ENCODE measurements around the gene CWF19L2. TPM values are rescaled to one million over a fixed set of nuclear protein-coding genes. Genes with fewer than 3 reads are reported as not detected.
"Not testable (repeated sequence)": the region's sequence is repeated elsewhere in the genome, so short reads cannot be mapped to it uniquely, and the experiment has no call there.

The CWF19L2 gene
- total RNA-seq, 1 donor from 2014 or later: 17.9 TPM

DNA sequence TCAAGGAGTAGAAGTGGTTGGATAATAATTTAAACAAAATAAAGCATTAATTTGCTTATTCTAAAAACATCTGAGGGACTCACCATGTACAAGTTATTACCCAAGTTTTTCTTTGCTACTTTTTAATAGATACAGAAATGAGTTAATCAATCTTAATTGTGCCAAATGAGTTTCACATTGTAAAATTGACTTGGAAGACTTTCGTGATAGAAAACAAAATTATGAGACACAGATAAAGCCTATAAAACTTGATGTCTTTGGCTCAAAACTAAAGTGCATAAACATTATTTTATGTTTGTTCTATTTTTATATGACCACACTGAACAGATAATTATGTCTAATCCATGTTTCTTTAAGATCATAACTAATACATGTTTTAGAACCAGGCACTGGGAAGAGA is 10.1 kb upstream of the CWF19L2 start:
- H3K4me1 Mint-ChIP-seq (ENCODE audit: low read depth): no peaks in the 10 kb centered on the region
- peaks cover 10% of the 10 kb centered on the region for H3K9me3 Mint-ChIP-seq (ENCODE audit: low read depth)
- H3K27ac Mint-ChIP-seq: no peak overlapping the region
- DNase-seq (ENCODE audit: low spot score, unreplicated experiment): no peak
- H3K36me3 Mint-ChIP-seq (ENCODE audit: insufficient read depth): no peaks in the 10 kb centered on the region
- peaks cover 27% of the 10 kb centered on the region for H3K27me3 Mint-ChIP-seq
- no peak overlapping the region for H3K4me3 Mint-ChIP-seq (ENCODE audit: low read depth)
- TF ChIP-seq, protein P1, sequence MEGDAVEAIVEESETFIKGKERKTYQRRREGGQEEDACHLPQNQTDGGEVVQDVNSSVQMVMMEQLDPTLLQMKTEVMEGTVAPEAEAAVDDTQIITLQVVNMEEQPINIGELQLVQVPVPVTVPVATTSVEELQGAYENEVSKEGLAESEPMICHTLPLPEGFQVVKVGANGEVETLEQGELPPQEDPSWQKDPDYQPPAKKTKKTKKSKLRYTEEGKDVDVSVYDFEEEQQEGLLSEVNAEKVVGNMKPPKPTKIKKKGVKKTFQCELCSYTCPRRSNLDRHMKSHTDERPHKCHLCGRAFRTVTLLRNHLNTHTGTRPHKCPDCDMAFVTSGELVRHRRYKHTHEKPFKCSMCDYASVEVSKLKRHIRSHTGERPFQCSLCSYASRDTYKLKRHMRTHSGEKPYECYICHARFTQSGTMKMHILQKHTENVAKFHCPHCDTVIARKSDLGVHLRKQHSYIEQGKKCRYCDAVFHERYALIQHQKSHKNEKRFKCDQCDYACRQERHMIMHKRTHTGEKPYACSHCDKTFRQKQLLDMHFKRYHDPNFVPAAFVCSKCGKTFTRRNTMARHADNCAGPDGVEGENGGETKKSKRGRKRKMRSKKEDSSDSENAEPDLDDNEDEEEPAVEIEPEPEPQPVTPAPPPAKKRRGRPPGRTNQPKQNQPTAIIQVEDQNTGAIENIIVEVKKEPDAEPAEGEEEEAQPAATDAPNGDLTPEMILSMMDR (IDR thresholded peaks at IDR 0.05; ENCODE audit: unreplicated experiment): no peak

DNA sequence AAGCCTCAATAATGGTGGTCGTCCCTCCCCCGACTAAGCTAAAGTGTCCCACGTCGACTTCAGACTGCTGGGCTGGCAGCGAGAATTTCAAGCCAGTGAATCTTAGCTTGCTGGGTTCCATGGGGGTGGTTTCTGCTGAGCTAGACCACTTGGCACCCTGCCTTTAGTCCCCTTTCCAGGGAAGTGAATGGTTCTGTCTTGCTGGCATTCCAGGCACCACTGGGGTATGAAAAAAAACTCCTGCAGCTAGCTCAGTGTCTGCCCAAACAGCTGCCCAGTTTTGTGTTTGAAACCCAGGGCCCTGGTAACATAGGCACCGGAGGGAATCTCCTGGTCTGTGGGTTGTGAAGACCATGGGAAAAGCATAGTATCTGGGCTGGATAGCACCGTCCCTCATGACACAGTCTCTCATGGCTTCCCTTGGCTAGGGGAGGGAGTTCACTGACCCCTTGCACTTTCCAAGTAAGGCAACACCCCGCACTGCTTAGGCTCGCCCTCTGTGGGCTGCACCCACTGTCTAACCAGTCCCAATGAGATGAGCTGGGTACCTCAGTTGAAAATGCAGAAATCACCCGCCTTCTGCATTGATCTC is 8.7 kb upstream of the CWF19L2 start:
- not testable (repeated sequence) for H3K4me3 Mint-ChIP-seq (ENCODE audit: low read depth); DNase-seq (ENCODE audit: low spot score, unreplicated experiment); H3K4me1 Mint-ChIP-seq (ENCODE audit: low read depth); H3K36me3 Mint-ChIP-seq (ENCODE audit: insufficient read depth); H3K27ac Mint-ChIP-seq; H3K9me3 Mint-ChIP-seq (ENCODE audit: low read depth)
- peaks cover 40% of the 10 kb centered on the region for H3K27me3 Mint-ChIP-seq

DNA sequence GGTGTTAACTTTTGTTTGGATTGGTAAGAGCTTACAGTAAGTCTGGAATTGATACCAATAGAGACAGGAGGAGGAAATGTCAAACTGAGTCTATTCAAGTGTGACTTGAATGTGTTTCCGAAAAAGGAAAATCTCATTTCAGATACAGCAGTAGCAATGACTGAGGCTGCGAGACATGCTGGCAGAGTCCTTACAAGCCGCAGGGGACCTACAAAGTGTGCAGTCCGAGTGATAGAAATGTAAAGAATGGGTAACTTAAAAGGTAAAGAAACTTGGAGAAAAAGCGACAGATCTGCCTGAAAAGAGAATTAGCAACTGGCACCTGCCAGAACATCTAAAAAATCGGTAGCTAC is 444 bp downstream of the CWF19L2 start:
- H3K27ac Mint-ChIP-seq: peak overlapping the region; percentile 84
- H3K9me3 Mint-ChIP-seq (ENCODE audit: low read depth): peaks cover 3% of the 10 kb centered on the region
- no peak for DNase-seq (ENCODE audit: low spot score, unreplicated experiment)
- TF ChIP-seq, protein P1 (IDR thresholded peaks at IDR 0.05; ENCODE audit: unreplicated experiment): no peak
- H3K36me3 Mint-ChIP-seq (ENCODE audit: insufficient read depth): peaks cover under 1% of the 10 kb centered on the region
- peak overlapping the region; percentile 86 for H3K4me3 Mint-ChIP-seq (ENCODE audit: low read depth)
- peaks cover 12% of the 10 kb centered on the region for H3K4me1 Mint-ChIP-seq (ENCODE audit: low read depth)
- H3K27me3 Mint-ChIP-seq: peaks cover 23% of the 10 kb centered on the region

DNA sequence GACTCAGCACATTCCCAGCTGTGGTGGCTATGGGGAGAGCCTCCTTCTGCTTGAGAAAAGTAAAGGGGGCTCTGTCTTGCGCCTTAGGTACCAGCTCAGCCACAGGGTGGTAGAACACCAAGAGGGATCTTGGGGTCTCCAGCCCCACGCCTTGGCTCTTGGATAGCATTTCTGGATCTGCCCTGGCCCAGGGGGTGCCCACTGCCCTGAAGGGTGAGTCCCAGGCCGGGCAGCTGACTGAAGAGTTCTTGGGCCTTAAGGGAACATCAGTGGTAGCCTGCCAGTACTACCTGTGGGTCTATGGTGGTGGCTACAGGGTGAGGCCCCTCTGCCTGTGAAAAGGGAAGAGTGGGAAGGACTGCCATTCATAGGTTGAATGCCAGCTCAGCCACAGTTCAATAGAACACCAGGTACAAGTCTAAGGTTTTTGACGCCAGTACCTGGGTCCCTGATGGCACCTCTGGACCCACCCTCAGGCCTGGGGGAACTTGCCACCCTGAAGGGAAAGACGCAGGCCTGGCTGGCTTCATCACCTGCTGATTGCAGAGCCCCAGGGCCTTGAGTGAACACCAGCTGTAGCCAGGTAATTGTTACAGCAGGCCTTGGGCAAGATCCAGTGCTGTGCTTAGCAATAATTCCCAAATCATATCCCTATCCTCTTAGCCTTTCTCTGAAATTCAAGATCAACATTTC is 3.9 kb downstream of the CWF19L2 start:
- Mint-ChIP-seq H3K27ac (no peak overlapping the region), H3K4me3 (ENCODE audit: low read depth) (no peak overlapping the region), H3K9me3 (ENCODE audit: low read depth) (peaks cover 3% of the 10 kb centered on the region), H3K36me3 (ENCODE audit: insufficient read depth) (peaks cover 3% of the 10 kb centered on the region), H3K4me1 (ENCODE audit: low read depth) (peaks cover 13% of the 10 kb centered on the region), H3K27me3 (no peaks in the 10 kb centered on the region)
- no peak for DNase-seq (ENCODE audit: low spot score, unreplicated experiment)
- TF ChIP-seq, protein P1 (IDR thresholded peaks at IDR 0.05; ENCODE audit: unreplicated experiment): no peak

DNA sequence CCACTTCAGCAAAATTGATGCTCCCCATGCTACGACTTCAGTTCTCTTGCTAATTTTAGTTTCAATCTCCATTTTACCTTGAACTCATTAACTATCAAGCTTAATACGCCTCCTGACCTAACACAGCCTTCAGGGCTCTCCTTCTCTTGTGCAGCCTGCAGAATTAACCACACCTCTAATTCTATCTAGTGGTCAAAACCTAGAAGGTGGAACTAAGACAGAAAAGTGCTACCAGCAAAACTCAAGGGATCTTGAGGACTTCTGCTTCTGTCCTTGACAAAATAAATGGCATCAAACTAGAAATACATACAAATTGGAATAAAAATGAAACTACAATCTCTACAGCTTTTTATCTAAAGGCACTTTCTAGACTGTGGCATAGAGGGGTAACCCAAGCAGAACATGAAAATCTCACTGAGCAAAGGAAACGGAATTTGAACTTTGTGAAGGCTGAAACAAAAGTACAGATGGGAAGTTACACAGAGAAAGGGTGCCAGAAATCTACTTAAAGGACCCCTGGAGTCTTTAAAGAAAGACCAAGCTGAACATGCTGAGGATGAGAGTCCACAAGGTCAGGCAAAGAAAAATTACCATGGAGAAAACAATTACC is 10.7 kb downstream of the CWF19L2 start:
- H3K36me3 Mint-ChIP-seq (ENCODE audit: insufficient read depth): peaks cover 15% of the 10 kb centered on the region
- no peak overlapping the region for H3K27ac Mint-ChIP-seq
- H3K4me3 Mint-ChIP-seq (ENCODE audit: low read depth): no peak overlapping the region
- H3K4me1 Mint-ChIP-seq (ENCODE audit: low read depth): peaks cover 2% of the 10 kb centered on the region
- TF ChIP-seq, protein P1 (IDR thresholded peaks at IDR 0.05; ENCODE audit: unreplicated experiment): no peak
- no peak for DNase-seq (ENCODE audit: low spot score, unreplicated experiment)
- no peaks in the 10 kb centered on the region for H3K27me3 Mint-ChIP-seq
- no peaks in the 10 kb centered on the region for H3K9me3 Mint-ChIP-seq (ENCODE audit: low read depth)
